ENCODE results near the gene GIMAP4. TPM values are rescaled to one million over a fixed set of nuclear protein-coding genes. Genes with fewer than 3 reads are reported as not detected.
"Not testable (repeated sequence)": the region's sequence is repeated elsewhere in the genome, so short reads cannot be mapped to it uniquely, and the experiment has no call there.

GIMAP4 gene
- total RNA-seq, 1 experiment from 2014 or later, result not detected

DNA sequence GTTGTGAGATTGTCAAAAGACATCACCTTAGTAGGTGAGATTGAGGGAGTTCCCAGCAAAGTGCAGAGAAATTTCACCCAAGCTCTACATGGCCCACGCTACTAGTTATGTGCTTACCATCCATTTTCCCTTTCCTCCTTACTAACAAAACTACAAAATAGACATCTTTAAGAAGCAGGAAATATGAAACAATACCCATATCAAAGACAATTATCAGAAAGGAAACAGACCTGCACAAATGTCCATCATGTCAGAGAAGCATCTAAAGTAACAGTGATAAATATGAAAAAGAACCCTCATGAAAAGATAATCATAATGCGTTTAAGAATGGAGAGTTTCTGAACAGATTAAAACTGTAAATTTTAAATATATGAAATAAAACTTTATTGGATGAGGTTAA, 28.2 kb downstream of the GIMAP4 start:
- POLR2A ChIA-PET (ENCODE audit: unreplicated experiment), result no interaction called here
- intact Hi-C loops (cut with micrococcal nuclease; ENCODE audit: unreplicated experiment), result no loop called here

DNA sequence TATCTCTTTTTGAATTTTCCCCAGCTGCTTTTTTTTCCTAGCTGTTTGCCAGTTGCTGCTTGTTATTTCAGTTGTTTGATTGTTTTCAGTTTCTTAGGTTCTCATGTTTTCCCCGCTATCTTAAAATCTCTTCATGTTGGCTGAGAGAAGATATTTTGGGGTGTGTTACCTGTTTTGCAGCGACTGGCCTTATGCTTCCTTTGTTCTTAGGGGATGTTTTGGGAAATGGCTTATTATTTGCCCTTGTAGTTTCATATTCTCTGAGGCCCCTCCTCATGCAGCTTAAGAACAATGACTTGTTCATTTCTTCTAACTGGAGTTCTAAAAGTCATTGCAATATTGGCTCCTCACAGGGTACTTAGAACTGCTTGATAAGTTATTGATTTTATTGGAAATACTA, 36.4 kb downstream of the GIMAP4 start:
- CTCF ChIA-PET; H3F3A ChIP-seq (ENCODE audit: insufficient read depth, low read depth); POLR2A ChIA-PET (ENCODE audit: unreplicated experiment); intact Hi-C loops (cut with micrococcal nuclease; ENCODE audit: unreplicated experiment); H3K27ac ChIP-seq; H3K4me1 ChIP-seq (replicated peaks; ENCODE audit: insufficient read depth); DNase-seq; H3K36me3 ChIP-seq (ENCODE audit: low read depth); H2AFZ ChIP-seq; H3K9me3 ChIP-seq (ENCODE audit: insufficient read depth, low read depth); H3K4me2 ChIP-seq; H3K9me2 ChIP-seq (ENCODE audit: insufficient read depth); H3K27me3 ChIP-seq (ENCODE audit: insufficient read depth, low read depth); H4K20me1 ChIP-seq (ENCODE audit: insufficient read depth); BruUV-seq (replicated peaks); H3K79me2 ChIP-seq (ENCODE audit: low read depth); H3K4me3 ChIP-seq: not testable (repeated sequence)

More for the DNA sequence above, 28.2 kb downstream of the GIMAP4 start:
- H3K4me3 ChIP-seq, result no peak overlapping the region
- CTCF ChIA-PET, result no interaction called here
- no peaks in the 10 kb centered on the region for H3K9me3 ChIP-seq (ENCODE audit: insufficient read depth, low read depth)
- BruUV-seq (replicated peaks), result no TSS peak
- peaks cover 4% of the 10 kb centered on the region; the same call in 1 of the 2 replicates for H3K9me2 ChIP-seq (ENCODE audit: insufficient read depth)
- no peaks in the 10 kb centered on the region for H3K79me2 ChIP-seq (ENCODE audit: low read depth)
- no peak overlapping the region for H2AFZ ChIP-seq
- no peaks in the 10 kb centered on the region for H3K4me1 ChIP-seq (replicated peaks; ENCODE audit: insufficient read depth)
- no peak for TF ChIP-seq EZH2 (IDR thresholded peaks at IDR 0.05; ENCODE audit: low read depth)
- TF ChIP-seq, protein P1, sequence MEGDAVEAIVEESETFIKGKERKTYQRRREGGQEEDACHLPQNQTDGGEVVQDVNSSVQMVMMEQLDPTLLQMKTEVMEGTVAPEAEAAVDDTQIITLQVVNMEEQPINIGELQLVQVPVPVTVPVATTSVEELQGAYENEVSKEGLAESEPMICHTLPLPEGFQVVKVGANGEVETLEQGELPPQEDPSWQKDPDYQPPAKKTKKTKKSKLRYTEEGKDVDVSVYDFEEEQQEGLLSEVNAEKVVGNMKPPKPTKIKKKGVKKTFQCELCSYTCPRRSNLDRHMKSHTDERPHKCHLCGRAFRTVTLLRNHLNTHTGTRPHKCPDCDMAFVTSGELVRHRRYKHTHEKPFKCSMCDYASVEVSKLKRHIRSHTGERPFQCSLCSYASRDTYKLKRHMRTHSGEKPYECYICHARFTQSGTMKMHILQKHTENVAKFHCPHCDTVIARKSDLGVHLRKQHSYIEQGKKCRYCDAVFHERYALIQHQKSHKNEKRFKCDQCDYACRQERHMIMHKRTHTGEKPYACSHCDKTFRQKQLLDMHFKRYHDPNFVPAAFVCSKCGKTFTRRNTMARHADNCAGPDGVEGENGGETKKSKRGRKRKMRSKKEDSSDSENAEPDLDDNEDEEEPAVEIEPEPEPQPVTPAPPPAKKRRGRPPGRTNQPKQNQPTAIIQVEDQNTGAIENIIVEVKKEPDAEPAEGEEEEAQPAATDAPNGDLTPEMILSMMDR (conservative IDR thresholded peaks at IDR 0.05), result no peak
- no peak overlapping the region for H3K4me2 ChIP-seq
- no peak for DNase-seq
- no peaks in the 10 kb centered on the region for H3K36me3 ChIP-seq (ENCODE audit: low read depth)
- no peaks in the 10 kb centered on the region for H4K20me1 ChIP-seq (ENCODE audit: insufficient read depth)
- H3K27ac ChIP-seq, result no peak overlapping the region
- no peaks in the 10 kb centered on the region for H3F3A ChIP-seq (ENCODE audit: insufficient read depth, low read depth)
- peaks cover 30% of the 10 kb centered on the region for H3K27me3 ChIP-seq (ENCODE audit: insufficient read depth, low read depth)

DNA sequence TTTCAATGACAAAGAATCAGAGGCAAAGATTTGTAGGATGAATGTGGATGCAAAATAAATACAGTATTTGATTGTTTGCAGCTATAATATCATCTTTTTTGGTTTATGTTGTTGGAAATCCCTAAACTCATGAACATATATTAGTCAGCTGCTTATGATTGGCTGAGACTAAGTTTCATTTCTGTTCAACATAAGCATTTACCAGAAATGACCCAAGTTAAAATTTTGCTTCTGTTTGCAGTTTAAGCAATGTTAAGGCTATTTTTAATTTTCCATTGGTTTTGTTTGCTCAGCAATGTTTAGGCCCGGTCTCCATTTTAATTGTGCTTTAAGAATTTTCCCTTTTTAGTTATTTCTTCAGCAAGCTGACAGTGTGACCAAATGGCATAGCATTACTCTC, 43.0 kb downstream of the GIMAP4 start:
- CTCF ChIA-PET, result no interaction called here
- Histone ChIP-seq H3K9me2 (ENCODE audit: insufficient read depth) (no peaks in the 10 kb centered on the region), H2AFZ (no peak overlapping the region), H3K36me3 (ENCODE audit: low read depth) (no peaks in the 10 kb centered on the region), H3K4me2 (no peak overlapping the region), H3K79me2 (ENCODE audit: low read depth) (no peaks in the 10 kb centered on the region), H3K4me3 (no peak overlapping the region), H3K27me3 (ENCODE audit: insufficient read depth, low read depth) (no peaks in the 10 kb centered on the region), H3K9me3 (ENCODE audit: insufficient read depth, low read depth) (no peaks in the 10 kb centered on the region), H3K27ac (no peak overlapping the region), H3F3A (ENCODE audit: insufficient read depth, low read depth) (no peaks in the 10 kb centered on the region), H4K20me1 (ENCODE audit: insufficient read depth) (no peaks in the 10 kb centered on the region; the same call in 1 of the 2 replicates), H3K4me1 (replicated peaks; ENCODE audit: insufficient read depth) (no peaks in the 10 kb centered on the region)
- intact Hi-C loops (cut with micrococcal nuclease; ENCODE audit: unreplicated experiment), result no loop called here
- no peak for TF ChIP-seq EZH2 (IDR thresholded peaks at IDR 0.05; ENCODE audit: low read depth)
- TF ChIP-seq, protein P1 (conservative IDR thresholded peaks at IDR 0.05), result no peak
- no TSS peak for BruUV-seq (replicated peaks)
- no peak for DNase-seq
- POLR2A ChIA-PET (ENCODE audit: unreplicated experiment), result interaction anchor here (0.6 kb wide), 1 partner anchor 540 kb away, joined by 3 read pairs; no protein-coding TSS in a partner anchor

DNA sequence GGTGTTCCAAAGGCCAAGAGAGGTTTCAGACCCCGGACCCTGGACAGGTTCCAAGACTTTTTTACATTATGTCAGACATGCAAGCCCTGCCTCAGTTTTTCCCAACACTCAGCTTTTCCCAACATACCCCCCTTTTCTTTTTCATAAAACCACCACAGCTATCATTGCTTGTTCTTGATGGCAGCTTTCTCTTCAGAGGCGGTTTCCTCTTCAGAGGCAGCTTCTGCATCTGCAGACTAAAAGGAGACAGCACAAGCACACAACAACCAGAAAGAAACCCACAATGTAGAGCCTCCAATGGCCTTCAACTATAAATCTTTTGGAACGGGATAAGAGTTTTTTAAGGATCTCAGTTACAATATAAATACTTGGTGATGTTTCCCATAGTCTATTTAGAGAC, 45.7 kb downstream of the GIMAP4 start:
- intact Hi-C loops (cut with micrococcal nuclease; ENCODE audit: unreplicated experiment), result no loop called here
- CTCF ChIA-PET, result no interaction called here
- Histone ChIP-seq H3K4me1 (replicated peaks; ENCODE audit: insufficient read depth) (no peaks in the 10 kb centered on the region), H2AFZ (no peak overlapping the region), H3K4me3 (no peak overlapping the region), H3K4me2 (no peak overlapping the region), H3F3A (ENCODE audit: insufficient read depth, low read depth) (no peaks in the 10 kb centered on the region), H3K79me2 (ENCODE audit: low read depth) (no peaks in the 10 kb centered on the region), H3K27ac (no peak overlapping the region), H3K9me2 (ENCODE audit: insufficient read depth) (no peaks in the 10 kb centered on the region), H3K36me3 (ENCODE audit: low read depth) (no peaks in the 10 kb centered on the region), H4K20me1 (ENCODE audit: insufficient read depth) (no peaks in the 10 kb centered on the region; the same call in 1 of the 2 replicates), H3K9me3 (ENCODE audit: insufficient read depth, low read depth) (no peaks in the 10 kb centered on the region), H3K27me3 (ENCODE audit: insufficient read depth, low read depth) (no peaks in the 10 kb centered on the region)
- no peak for TF ChIP-seq EZH2 (IDR thresholded peaks at IDR 0.05; ENCODE audit: low read depth)
- TF ChIP-seq, protein P1 (conservative IDR thresholded peaks at IDR 0.05), result no peak
- BruUV-seq (replicated peaks), result no TSS peak
- DNase-seq, result no peak
- POLR2A ChIA-PET (ENCODE audit: unreplicated experiment), result no interaction called here
